ENCODE data around the gene PTCD1.

DNA sequence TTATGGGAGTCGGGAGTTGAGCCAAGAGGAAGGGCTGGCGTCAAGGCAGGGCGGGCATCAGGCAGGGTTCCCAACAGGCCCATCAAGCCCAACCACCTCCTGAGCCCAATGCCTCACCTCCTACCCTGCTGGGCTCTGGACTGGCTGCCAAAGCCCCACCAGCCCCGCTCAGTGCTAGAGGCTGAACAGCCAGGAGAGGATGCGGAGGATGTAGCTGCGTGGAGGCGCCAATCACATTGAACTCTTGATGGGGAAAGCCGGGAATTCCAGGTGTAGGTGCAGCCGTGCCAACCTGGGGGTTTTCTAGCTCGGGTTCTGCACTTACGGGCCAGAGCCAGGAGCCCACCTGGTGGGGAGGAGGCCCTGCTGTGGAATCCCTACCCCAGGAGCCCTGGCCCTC lies 14.5 kb upstream of the PTCD1 start:
- TF ChIP-seq FOXK2 (IDR thresholded peaks at IDR 0.05) (no peak), FOXM1 (IDR thresholded peaks at IDR 0.05; ENCODE audit: borderline replicate concordance) (no peak), SP1 (IDR thresholded peaks at IDR 0.05) (no peak), ELF4 (IDR thresholded peaks at IDR 0.05) (no peak), LEF1 (IDR thresholded peaks at IDR 0.05; ENCODE audit: borderline replicate concordance) (no peak)
